Measurements from ENCODE around the gene PPP1R8. TPM values are rescaled to one million over a fixed set of nuclear protein-coding genes. Genes with fewer than 3 reads are reported as not detected.
A peak's percentile ranks its signal among the peaks of the same experiment; 100 is the strongest.
"Not testable (repeated sequence)": the region's sequence is repeated elsewhere in the genome, so short reads cannot be mapped to it uniquely, and the experiment has no call there.

PPP1R8 gene
- total and polyA plus RNA-seq, 4 donors: 43.8 to 57.5 (median 53.8) TPM

- Histone ChIP-seq H3K27me3 (ENCODE audit: control insufficient read depth, insufficient read depth, low read length) (no peaks in the 10 kb centered on the region), H3K4me3 (ENCODE audit: low read depth, low read length) (no peak overlapping the region), H3K36me3 (ENCODE audit: control insufficient read depth, insufficient read depth, low read length) (no peaks in the 10 kb centered on the region), H3K27ac (ENCODE audit: low read depth, low read length) (no peak overlapping the region), H3K9me3 (ENCODE audit: control insufficient read depth, insufficient read depth, low read length) (no peaks in the 10 kb centered on the region), H3K4me1 (ENCODE audit: control insufficient read depth, insufficient read depth, low read length) (peaks cover 11% of the 10 kb centered on the region)
- DNase-seq (ENCODE audit: low read depth in 4 of 6, low spot score in 6 of 6): no peak
- 92% methylated on average over 11 of the region's 11 CpGs for WGBS (ENCODE audit: insufficient coverage)
These were observed 38.0 kb downstream of the PPP1R8 start for GRCh38 chr1:27868556-27868931.

GRCh38 chr1:27868932-27869718 is 38.5 kb downstream of the PPP1R8 start:
- H3K36me3 ChIP-seq (ENCODE audit: control insufficient read depth, insufficient read depth, low read length): no peaks in the 10 kb centered on the region
- no peak overlapping the region for H3K27ac ChIP-seq (ENCODE audit: low read depth, low read length)
- WGBS (ENCODE audit: insufficient coverage): 76% methylated on average over 12 of the region's 16 CpGs
- H3K4me3 ChIP-seq (ENCODE audit: low read depth, low read length): no peak overlapping the region
- H3K27me3 ChIP-seq (ENCODE audit: control insufficient read depth, insufficient read depth, low read length): no peaks in the 10 kb centered on the region
- no peaks in the 10 kb centered on the region for H3K9me3 ChIP-seq (ENCODE audit: control insufficient read depth, insufficient read depth, low read length)
- peaks cover 9% of the 10 kb centered on the region for H3K4me1 ChIP-seq (ENCODE audit: control insufficient read depth, insufficient read depth, low read length)
- no peak for DNase-seq (ENCODE audit: low read depth in 4 of 6, low spot score in 6 of 6)

GRCh38 chr1:27869719-27870085 is 39.1 kb downstream of the PPP1R8 start:
- Histone ChIP-seq H3K4me3 (ENCODE audit: low read depth, low read length) (no peak overlapping the region), H3K27ac (ENCODE audit: low read depth, low read length) (no peak overlapping the region), H3K27me3 (ENCODE audit: control insufficient read depth, insufficient read depth, low read length) (no peaks in the 10 kb centered on the region), H3K9me3 (ENCODE audit: control insufficient read depth, insufficient read depth, low read length) (no peaks in the 10 kb centered on the region), H3K36me3 (ENCODE audit: control insufficient read depth, insufficient read depth, low read length) (no peaks in the 10 kb centered on the region), H3K4me1 (ENCODE audit: control insufficient read depth, insufficient read depth, low read length) (peaks cover 9% of the 10 kb centered on the region)
- WGBS (ENCODE audit: insufficient coverage): no CpG with 5 or more reads among the region's 1 CpG
- no peak for DNase-seq (ENCODE audit: low read depth in 4 of 6, low spot score in 6 of 6)

GRCh38 chr1:27871076-27871475 is 40.5 kb downstream of the PPP1R8 start:
- WGBS (ENCODE audit: insufficient coverage): 96% methylated on average over 3 of the region's 7 CpGs
- not testable (repeated sequence) for H3K36me3 ChIP-seq (ENCODE audit: control insufficient read depth, insufficient read depth, low read length); H3K4me3 ChIP-seq (ENCODE audit: low read depth, low read length); H3K27ac ChIP-seq (ENCODE audit: low read depth, low read length); H3K4me1 ChIP-seq (ENCODE audit: control insufficient read depth, insufficient read depth, low read length); DNase-seq (ENCODE audit: low read depth in 4 of 6, low spot score in 6 of 6); H3K27me3 ChIP-seq (ENCODE audit: control insufficient read depth, insufficient read depth, low read length); H3K9me3 ChIP-seq (ENCODE audit: control insufficient read depth, insufficient read depth, low read length)

GRCh38 chr1:27872059-27872801 is 41.6 kb downstream of the PPP1R8 start, which contains the start of gene THEMIS2:
THEMIS2 (plus strand) TSS chr1:27872544; CDS start chr1:27872572, 28 bp downstream.
- WGBS (ENCODE audit: insufficient coverage): 5% methylated on average over 51 of the region's 53 CpGs

GRCh38 chr1:27872802-27873551 is 42.4 kb downstream of the PPP1R8 start:
- Histone ChIP-seq H3K36me3 (ENCODE audit: control insufficient read depth, insufficient read depth, low read length) (peaks cover 5% of the 10 kb centered on the region), H3K9me3 (ENCODE audit: control insufficient read depth, insufficient read depth, low read length) (no peaks in the 10 kb centered on the region), H3K27me3 (ENCODE audit: control insufficient read depth, insufficient read depth, low read length) (no peaks in the 10 kb centered on the region), H3K27ac (ENCODE audit: low read depth, low read length) (no peak overlapping the region), H3K4me3 (ENCODE audit: low read depth, low read length) (peak overlapping the region; percentile 57), H3K4me1 (ENCODE audit: control insufficient read depth, insufficient read depth, low read length) (peaks cover 15% of the 10 kb centered on the region)
- DNase-seq (ENCODE audit: low read depth in 4 of 6, low spot score in 6 of 6): peak in 1 of 6 donors; percentile 3
- 15% methylated on average over 38 of the region's 38 CpGs for WGBS (ENCODE audit: insufficient coverage)

More at GRCh38 chr1:27872059-27872801, 41.6 kb downstream of the PPP1R8 start, which contains the start of gene THEMIS2:
- H3K4me3 ChIP-seq (ENCODE audit: low read depth, low read length): peak within 1 kb of the TSS; percentile 57
- no peak within 1 kb of the TSS for H3K27ac ChIP-seq (ENCODE audit: low read depth, low read length)
- H3K9me3 ChIP-seq (ENCODE audit: control insufficient read depth, insufficient read depth, low read length): no peaks in the 10 kb centered on the region
- peak in 3 of 6 donors; percentile 20 to 79 (median 71) for DNase-seq (ENCODE audit: low read depth in 4 of 6, low spot score in 6 of 6)
- peaks cover 5% of the 10 kb centered on the region for H3K36me3 ChIP-seq (ENCODE audit: control insufficient read depth, insufficient read depth, low read length)
- peaks cover 15% of the 10 kb centered on the region for H3K4me1 ChIP-seq (ENCODE audit: control insufficient read depth, insufficient read depth, low read length)
- no peaks in the 10 kb centered on the region for H3K27me3 ChIP-seq (ENCODE audit: control insufficient read depth, insufficient read depth, low read length)

- H3K4me1 ChIP-seq (ENCODE audit: control insufficient read depth, insufficient read depth, low read length): peaks cover 15% of the 10 kb centered on the region
- peaks cover 5% of the 10 kb centered on the region for H3K36me3 ChIP-seq (ENCODE audit: control insufficient read depth, insufficient read depth, low read length)
- no peaks in the 10 kb centered on the region for H3K9me3 ChIP-seq (ENCODE audit: control insufficient read depth, insufficient read depth, low read length)
- no peaks in the 10 kb centered on the region for H3K27me3 ChIP-seq (ENCODE audit: control insufficient read depth, insufficient read depth, low read length)
- H3K27ac ChIP-seq (ENCODE audit: low read depth, low read length): no peak overlapping the region
- no peak for DNase-seq (ENCODE audit: low read depth in 4 of 6, low spot score in 6 of 6)
- no peak overlapping the region for H3K4me3 ChIP-seq (ENCODE audit: low read depth, low read length)
- 89% methylated on average over 10 of the region's 16 CpGs for WGBS (ENCODE audit: insufficient coverage)
These were observed 43.2 kb downstream of the PPP1R8 start for GRCh38 chr1:27873671-27874384.

GRCh38 chr1:27876341-27877114 is 45.9 kb downstream of the PPP1R8 start:
- peaks cover 15% of the 10 kb centered on the region for H3K4me1 ChIP-seq (ENCODE audit: control insufficient read depth, insufficient read depth, low read length)
- no peaks in the 10 kb centered on the region for H3K27me3 ChIP-seq (ENCODE audit: control insufficient read depth, insufficient read depth, low read length)
- no peaks in the 10 kb centered on the region for H3K9me3 ChIP-seq (ENCODE audit: control insufficient read depth, insufficient read depth, low read length)
- no peak overlapping the region for H3K4me3 ChIP-seq (ENCODE audit: low read depth, low read length)
- WGBS (ENCODE audit: insufficient coverage): 88% methylated on average over 13 of the region's 18 CpGs
- peaks cover 5% of the 10 kb centered on the region for H3K36me3 ChIP-seq (ENCODE audit: control insufficient read depth, insufficient read depth, low read length)
- no peak overlapping the region for H3K27ac ChIP-seq (ENCODE audit: low read depth, low read length)
- no peak for DNase-seq (ENCODE audit: low read depth in 4 of 6, low spot score in 6 of 6)

All from spinal cord (tissue), 10 donors.